H9 (cell line): ENCODE data around the gene BRD9. TPM values are rescaled to one million over a fixed set of nuclear protein-coding genes. Genes with fewer than 3 reads are reported as not detected.

Experiments used
- DNase-seq: peaks from one replicate; pipeline ENCODE4 v3.0.0-alpha.2; 2017
- H2AFZ ChIP-seq: one replicate; pipeline ENCODE4 v1.6.1; 2013; ENCODE audit warnings: mild to moderate bottlenecking, low read length, control low read depth, moderate library complexity
- H2AK5ac ChIP-seq: 2 replicates; pipeline ENCODE4 v1.6.1; 2013; ENCODE audit warnings: low read length, control low read depth, mixed read lengths; ENCODE audit not compliant: insufficient read length
- H2BK120ac ChIP-seq: one replicate; pipeline ENCODE4 v1.6.1; 2013; ENCODE audit warnings: low read depth, mild to moderate bottlenecking, low read length, control low read depth, inconsistent platforms; ENCODE audit not compliant: poor library complexity, severe bottlenecking
- H2BK12ac ChIP-seq: 2 replicates; pipeline ENCODE4 v1.6.1; 2013; ENCODE audit warnings: low read length, control low read depth, mixed read lengths, low read depth; ENCODE audit not compliant: insufficient read length
- H2BK15ac ChIP-seq: 2 replicates; pipeline ENCODE4 v1.6.1; 2013; ENCODE audit warnings: low read depth, low read length, control low read depth
- H2BK20ac ChIP-seq: one replicate; pipeline ENCODE4 v1.6.1; 2013; ENCODE audit warnings: low read depth, mild to moderate bottlenecking, low read length, control low read depth, inconsistent platforms; ENCODE audit not compliant: poor library complexity, severe bottlenecking
- H2BK5ac ChIP-seq: 2 replicates; pipeline ENCODE4 v1.6.1; 2013; ENCODE audit warnings: low read length, control low read depth, mixed read lengths; ENCODE audit not compliant: insufficient read length
- H3K14ac ChIP-seq: 2 replicates; pipeline ENCODE4 v1.6.1; 2013; ENCODE audit warnings: low read length, control low read depth; ENCODE audit not compliant: insufficient read depth
- H3K18ac ChIP-seq: 2 replicates; pipeline ENCODE4 v1.6.1; 2013; ENCODE audit warnings: low read depth, mild to moderate bottlenecking, mixed read lengths, low read length, control low read depth; ENCODE audit not compliant: insufficient read length
- H3K23ac ChIP-seq: 2 replicates; pipeline ENCODE4 v1.6.1; 2013; ENCODE audit warnings: low read length, control low read depth, mixed read lengths, low read depth; ENCODE audit not compliant: insufficient read length
- H3K23me2 ChIP-seq: 2 replicates; pipeline ENCODE4 v1.6.1; 2013; ENCODE audit warnings: low read depth, mild to moderate bottlenecking, mixed read lengths, low read length, control low read depth; ENCODE audit not compliant: insufficient read length, poor library complexity, severe bottlenecking
- H3K27ac ChIP-seq: 2 replicates; pipeline ENCODE4 v1.5.1; 2013; ENCODE audit warnings: low read length, control low read depth, mixed read lengths, low read depth; ENCODE audit not compliant: insufficient read length
- H3K27me3 ChIP-seq: 2 replicates; pipeline ENCODE4 v1.6.1; 2013; ENCODE audit warnings: low read length, control low read depth, inconsistent platforms; ENCODE audit not compliant: insufficient read depth
- H3K4ac ChIP-seq: 2 replicates; pipeline ENCODE4 v1.6.1; 2013; ENCODE audit warnings: low read depth, mild to moderate bottlenecking, control low read depth, inconsistent platforms, low read length, moderate library complexity
- H3K4me1 ChIP-seq: 2 replicates; pipeline ENCODE4 v1.6.1; 2013; ENCODE audit warnings: low read length, control low read depth, inconsistent platforms; ENCODE audit not compliant: insufficient read depth
- H3K4me2 ChIP-seq: 2 replicates; pipeline ENCODE4 v1.6.1; 2013; ENCODE audit warnings: low read length, control low read depth, mixed read lengths; ENCODE audit not compliant: insufficient read length, insufficient read depth
- H3K56ac ChIP-seq: 2 replicates; pipeline ENCODE4 v1.6.1; 2013; ENCODE audit warnings: low read depth, mild to moderate bottlenecking, mixed read lengths, low read length, control low read depth; ENCODE audit not compliant: insufficient read length
- H3K79me1 ChIP-seq: 2 replicates; pipeline ENCODE4 v1.6.1; 2013; ENCODE audit warnings: low read depth, mild to moderate bottlenecking, moderate library complexity, low read length, control low read depth, inconsistent platforms; ENCODE audit not compliant: insufficient read depth, poor library complexity, severe bottlenecking
- H3K79me2 ChIP-seq: 2 replicates; pipeline ENCODE4 v1.6.1; 2013; ENCODE audit warnings: low read length, control low read depth, inconsistent platforms; ENCODE audit not compliant: insufficient read depth
- H3K9ac ChIP-seq: 2 replicates; pipeline ENCODE4 v1.6.1; 2013; ENCODE audit warnings: low read length, control low read depth, mixed read lengths; ENCODE audit not compliant: insufficient read length; ENCODE audit errors: extremely low read depth
- H3K9me3 ChIP-seq: one replicate; pipeline ENCODE4 v1.6.1; 2013; ENCODE audit warnings: low read depth, low read length, inconsistent platforms; ENCODE audit not compliant: control insufficient read depth
- H3T11ph ChIP-seq: one replicate; pipeline ENCODE4 v1.6.1; 2013; ENCODE audit warnings: mild to moderate bottlenecking, low read length, control low read depth, inconsistent platforms
- H4K20me1 ChIP-seq: one replicate; pipeline ENCODE4 v1.6.1; 2013; ENCODE audit not compliant: control insufficient read depth, insufficient read length, insufficient read depth
- H4K5ac ChIP-seq: 2 replicates; pipeline ENCODE4 v1.6.1; 2013; ENCODE audit warnings: low read depth, mild to moderate bottlenecking, mixed read lengths, low read length, control low read depth; ENCODE audit not compliant: insufficient read length
- H4K8ac ChIP-seq: replicated peaks from 2 replicates; pipeline ENCODE4 v1.6.1; 2013; ENCODE audit warnings: low read length, control low read depth, mixed read lengths, low read depth; ENCODE audit not compliant: insufficient read length
- H4K91ac ChIP-seq: 2 replicates; pipeline ENCODE4 v1.6.1; 2013; ENCODE audit warnings: low read depth, mild to moderate bottlenecking, moderate library complexity, mixed read lengths, low read length, control low read depth; ENCODE audit not compliant: insufficient read length
- H3K27ac Mint-ChIP-seq, 3 experiments: 2 replicates in 2 of 3; 3 replicates in 1 of 3; pipeline ENCODE4 v1.8.0; 2020 to 2021; ENCODE audit warnings: mixed read lengths in 3 of 3, mild to moderate bottlenecking in 1 of 3, moderate library complexity in 1 of 3
- H3K27me3 Mint-ChIP-seq: 2 replicates; pipeline ENCODE4 v1.8.0; 2021; ENCODE audit warnings: low read depth, mild to moderate bottlenecking, moderate library complexity, mixed read lengths
- H3K36me3 Mint-ChIP-seq, 3 experiments: 2 replicates in 2 of 3; 3 replicates in 1 of 3; pipeline ENCODE4 v1.8.0; 2020 to 2021; ENCODE audit warnings: low read depth in 3 of 3, mixed read lengths in 3 of 3; ENCODE audit not compliant: insufficient read depth in 1 of 3
- H3K4me1 Mint-ChIP-seq, 2 experiments: 2 replicates each; pipeline ENCODE4 v1.8.0; 2020; ENCODE audit warnings: mixed read lengths in 2 of 2
- H3K4me3 Mint-ChIP-seq, 2 experiments: 2 replicates in 1 of 2; 3 replicates in 1 of 2; pipeline ENCODE4 v1.8.0; 2020 to 2021; ENCODE audit warnings: mild to moderate bottlenecking in 2 of 2, mixed read lengths in 2 of 2, moderate library complexity in 1 of 2
- H3K9me3 Mint-ChIP-seq, 2 experiments: 2 replicates in 1 of 2; 3 replicates in 1 of 2; pipeline ENCODE4 v1.8.0; 2020; ENCODE audit warnings: mild to moderate bottlenecking in 2 of 2, mixed read lengths in 2 of 2, moderate library complexity in 1 of 2
- WGBS: extraction: QIAGEN DNeasy Blood & Tissue Kit; methylation state at CpG from one replicate; pipeline ENCODE4 v1.1.7; 2013; ENCODE audit warnings: missing lambda C conversion rate, low lambda C conversion rate, mixed read lengths; ENCODE audit not compliant: insufficient read length; ENCODE audit errors: extremely low coverage; 5-methylcytosine and 5-hydroxymethylcytosine counted together
- total RNA-seq: library from RNA; stranded (reverse); gene quantifications from 2 replicates; pipeline ENCODE4 v1.2.1, GENCODE V29; 2021
- TF ChIP-seq, protein P1 (sequence below): fragments of 200-600 bp; sonication (generic); conservative IDR thresholded peaks from 3 replicates; pipeline ENCODE4 v1.8.0; 2021; ENCODE audit warnings: antibody characterized with exemption, mild to moderate bottlenecking

Gene BRD9
- total RNA-seq, 1 experiment from 2014 or later, result 70.5 TPM

DNA sequence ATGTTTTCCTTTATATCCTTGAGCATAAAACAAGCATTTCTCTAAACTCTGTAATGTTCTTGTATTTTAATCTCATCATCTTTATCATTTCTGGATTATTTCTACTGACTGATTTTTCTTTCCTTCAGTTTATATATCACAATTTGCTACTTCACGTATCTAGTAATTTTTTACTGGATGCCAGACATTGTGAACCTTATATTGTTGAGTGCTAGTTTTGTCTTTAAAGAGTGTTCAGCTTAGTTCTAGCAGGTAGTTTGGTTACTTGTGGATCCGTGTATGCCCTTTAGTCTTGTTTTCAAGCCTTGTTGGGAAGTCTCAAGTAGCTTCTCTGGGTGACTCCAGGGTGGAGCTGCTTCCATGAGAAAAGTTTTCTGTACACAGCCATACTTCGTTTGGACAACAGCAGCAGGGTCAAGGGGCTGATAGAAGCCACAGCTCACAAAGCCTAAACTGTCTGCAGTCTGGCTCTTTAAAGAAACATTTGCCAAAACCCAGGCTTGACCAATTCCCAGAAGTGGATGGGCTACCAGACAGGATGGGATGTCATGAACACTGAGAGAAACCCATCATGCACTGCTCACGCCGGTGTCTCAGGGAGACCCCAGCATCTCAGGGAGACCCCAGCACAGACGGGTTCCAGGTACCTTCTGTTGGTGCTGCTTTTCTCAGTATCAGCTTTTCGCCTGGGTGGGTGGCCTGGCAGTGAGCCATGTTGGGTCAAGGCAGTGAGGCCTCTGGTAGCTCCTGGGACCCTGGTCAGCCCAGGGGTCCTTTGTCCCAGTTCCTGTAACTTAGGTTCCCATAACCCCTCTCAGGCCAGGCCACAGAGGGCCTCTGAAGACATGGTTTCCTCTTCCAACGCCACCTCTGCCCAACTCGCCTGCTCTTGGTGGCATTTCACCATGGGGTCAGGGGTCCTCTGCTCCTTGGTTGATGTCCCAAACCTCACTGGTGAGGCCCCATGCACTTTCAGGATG is 29.1 kb upstream of the BRD9 start:
- Histone ChIP-seq H4K20me1 (no peaks in the 10 kb centered on the region), H3K4me2 (no peak overlapping the region), H4K5ac (no peak overlapping the region), H2BK5ac (no peak overlapping the region), H3K14ac (no peak overlapping the region), H2AFZ (no peak overlapping the region), H3K9ac (no peak overlapping the region), H2BK20ac (no peak overlapping the region), H2AK5ac (no peak overlapping the region), H3K18ac (no peak overlapping the region), H3K23me2 (no peaks in the 10 kb centered on the region), H2BK15ac (no peak overlapping the region; the same call in 1 of the 2 replicates), H3K79me1 (no peaks in the 10 kb centered on the region), H4K91ac (no peak overlapping the region), H3K23ac (no peak overlapping the region), H3K79me2 (no peaks in the 10 kb centered on the region), H3T11ph (no peak overlapping the region), H4K8ac (no peak overlapping the region), H3K27ac (no peak overlapping the region), H3K27me3 (peaks cover 3% of the 10 kb centered on the region; the same call in 1 of the 2 replicates), H3K9me3 (no peaks in the 10 kb centered on the region), H3K56ac (no peak overlapping the region), H2BK12ac (no peak overlapping the region), H3K4me1 (no peaks in the 10 kb centered on the region), H3K4ac (no peak overlapping the region), H2BK120ac (no peak overlapping the region)
- Mint-ChIP-seq H3K4me1 (peaks cover 7 to 9% of the 10 kb centered on the region in 2 experiments), H3K4me3 (no peak overlapping the region), H3K27me3 (peaks cover 28% of the 10 kb centered on the region), H3K36me3 (peaks cover 4 to 24% (median 21%) of the 10 kb centered on the region in 3 experiments; a peak in 6 of 7 replicates), H3K27ac (no peak overlapping the region; a peak in 2 of 7 replicates), H3K9me3 (no peaks in the 10 kb centered on the region)
- no CpG with 5 or more reads among the region's 9 CpGs for whole genome bisulfite sequencing
- no peak for DNase-seq
- TF ChIP-seq, protein P1, sequence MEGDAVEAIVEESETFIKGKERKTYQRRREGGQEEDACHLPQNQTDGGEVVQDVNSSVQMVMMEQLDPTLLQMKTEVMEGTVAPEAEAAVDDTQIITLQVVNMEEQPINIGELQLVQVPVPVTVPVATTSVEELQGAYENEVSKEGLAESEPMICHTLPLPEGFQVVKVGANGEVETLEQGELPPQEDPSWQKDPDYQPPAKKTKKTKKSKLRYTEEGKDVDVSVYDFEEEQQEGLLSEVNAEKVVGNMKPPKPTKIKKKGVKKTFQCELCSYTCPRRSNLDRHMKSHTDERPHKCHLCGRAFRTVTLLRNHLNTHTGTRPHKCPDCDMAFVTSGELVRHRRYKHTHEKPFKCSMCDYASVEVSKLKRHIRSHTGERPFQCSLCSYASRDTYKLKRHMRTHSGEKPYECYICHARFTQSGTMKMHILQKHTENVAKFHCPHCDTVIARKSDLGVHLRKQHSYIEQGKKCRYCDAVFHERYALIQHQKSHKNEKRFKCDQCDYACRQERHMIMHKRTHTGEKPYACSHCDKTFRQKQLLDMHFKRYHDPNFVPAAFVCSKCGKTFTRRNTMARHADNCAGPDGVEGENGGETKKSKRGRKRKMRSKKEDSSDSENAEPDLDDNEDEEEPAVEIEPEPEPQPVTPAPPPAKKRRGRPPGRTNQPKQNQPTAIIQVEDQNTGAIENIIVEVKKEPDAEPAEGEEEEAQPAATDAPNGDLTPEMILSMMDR, result no peak
